ENCODE measurements around the gene ELOF1. TPM values are rescaled to one million over a fixed set of nuclear protein-coding genes. Genes with fewer than 3 reads are reported as not detected.

ELOF1 gene
- total RNA-seq, 2 experiments from 2014 or later, result 41.3 to 45.7 TPM

DNA sequence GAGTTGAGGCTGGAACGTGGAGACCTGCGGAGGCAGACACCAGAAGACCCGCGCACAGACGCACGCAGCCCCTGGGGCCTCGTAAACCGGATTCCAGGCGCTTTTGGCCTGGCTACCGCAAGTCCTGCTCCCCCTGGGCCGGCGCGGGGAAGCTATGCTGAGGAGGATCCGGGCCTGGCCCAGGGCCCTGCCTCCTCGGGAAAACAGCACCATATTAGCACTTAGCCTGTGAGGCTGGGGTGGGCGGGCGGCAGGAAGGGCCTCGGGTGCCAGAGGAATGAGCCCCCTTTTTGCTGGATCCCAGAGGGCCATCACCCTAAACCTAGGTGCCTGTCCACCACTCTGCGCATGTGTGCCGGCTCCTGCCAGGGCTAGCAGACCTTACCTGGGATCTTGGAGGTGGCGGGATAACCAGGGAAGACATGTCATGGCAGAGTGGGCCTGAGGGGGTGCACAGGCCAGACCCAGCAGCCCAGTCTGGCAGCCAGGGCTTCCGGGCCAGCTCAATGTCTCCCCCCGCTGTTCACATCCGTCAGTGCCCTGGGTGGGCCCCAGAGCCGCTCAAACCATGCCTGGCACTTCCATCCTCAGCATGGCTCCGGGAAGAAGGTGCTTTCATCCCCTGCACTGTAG lies 7.3 kb downstream of the ELOF1 start:
- Mint-ChIP-seq H3K36me3 (ENCODE audit: low read depth) (peaks cover 15% of the 10 kb centered on the region), H3K4me3 (no peak overlapping the region), H3K4me1 (ENCODE audit: low read depth) (peaks cover 18% of the 10 kb centered on the region), H3K9me3 (no peaks in the 10 kb centered on the region), H3K27me3 (no peaks in the 10 kb centered on the region), H3K27ac (no peak overlapping the region)
- ChIA-PET POLR2A (interaction anchor here (0.7 kb wide), 1 partner anchor 268 kb away, joined by 4 read pairs; no protein-coding TSS in a partner anchor), CTCF (interaction anchor here (1.5 kb wide), 1 partner anchor 16 kb away, joined by 7 read pairs; no protein-coding TSS in a partner anchor)
- ATAC-seq (peak; percentile 72), DNase-seq (peak; percentile 39)
- TF ChIP-seq, protein P1, sequence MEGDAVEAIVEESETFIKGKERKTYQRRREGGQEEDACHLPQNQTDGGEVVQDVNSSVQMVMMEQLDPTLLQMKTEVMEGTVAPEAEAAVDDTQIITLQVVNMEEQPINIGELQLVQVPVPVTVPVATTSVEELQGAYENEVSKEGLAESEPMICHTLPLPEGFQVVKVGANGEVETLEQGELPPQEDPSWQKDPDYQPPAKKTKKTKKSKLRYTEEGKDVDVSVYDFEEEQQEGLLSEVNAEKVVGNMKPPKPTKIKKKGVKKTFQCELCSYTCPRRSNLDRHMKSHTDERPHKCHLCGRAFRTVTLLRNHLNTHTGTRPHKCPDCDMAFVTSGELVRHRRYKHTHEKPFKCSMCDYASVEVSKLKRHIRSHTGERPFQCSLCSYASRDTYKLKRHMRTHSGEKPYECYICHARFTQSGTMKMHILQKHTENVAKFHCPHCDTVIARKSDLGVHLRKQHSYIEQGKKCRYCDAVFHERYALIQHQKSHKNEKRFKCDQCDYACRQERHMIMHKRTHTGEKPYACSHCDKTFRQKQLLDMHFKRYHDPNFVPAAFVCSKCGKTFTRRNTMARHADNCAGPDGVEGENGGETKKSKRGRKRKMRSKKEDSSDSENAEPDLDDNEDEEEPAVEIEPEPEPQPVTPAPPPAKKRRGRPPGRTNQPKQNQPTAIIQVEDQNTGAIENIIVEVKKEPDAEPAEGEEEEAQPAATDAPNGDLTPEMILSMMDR (IDR thresholded peaks at IDR 0.05), result peak; percentile 38
- intact Hi-C loops (cut with micrococcal nuclease), result no loop called here

DNA sequence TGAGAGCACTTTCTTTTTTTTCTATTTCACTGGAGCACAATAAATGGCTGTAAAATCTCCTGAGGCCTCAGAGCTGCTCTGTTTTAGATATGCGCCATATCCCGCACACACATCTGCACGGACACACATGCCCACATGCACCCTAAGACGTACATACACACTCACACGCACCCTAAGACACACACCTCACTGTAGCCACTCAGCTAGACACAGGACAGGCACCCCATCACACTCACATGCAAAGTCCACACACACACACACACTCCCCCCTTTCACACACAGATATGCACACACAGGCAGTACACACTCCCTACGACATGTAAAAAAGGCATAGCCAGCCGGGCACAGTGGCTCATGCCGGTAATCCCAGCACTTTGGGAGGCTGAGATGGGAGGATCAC lies 8.8 kb downstream of the ELOF1 start:
- POLR2A ChIA-PET, result interaction anchor here (2.0 kb wide), 1 partner anchor 30 kb away, joined by 5 read pairs; no protein-coding TSS in a partner anchor
- H3K4me1 Mint-ChIP-seq (ENCODE audit: low read depth), result peaks cover 12% of the 10 kb centered on the region
- no peaks in the 10 kb centered on the region for H3K9me3 Mint-ChIP-seq
- DNase-seq, result no peak
- no peak for ATAC-seq
- no peaks in the 10 kb centered on the region for H3K27me3 Mint-ChIP-seq
- intact Hi-C loops (cut with micrococcal nuclease), result no loop called here
- CTCF ChIA-PET, result no interaction called here
- H3K27ac Mint-ChIP-seq, result no peak overlapping the region
- TF ChIP-seq, protein P1 (IDR thresholded peaks at IDR 0.05), result no peak
- peaks cover 10% of the 10 kb centered on the region for H3K36me3 Mint-ChIP-seq (ENCODE audit: low read depth)
- H3K4me3 Mint-ChIP-seq, result no peak overlapping the region

DNA sequence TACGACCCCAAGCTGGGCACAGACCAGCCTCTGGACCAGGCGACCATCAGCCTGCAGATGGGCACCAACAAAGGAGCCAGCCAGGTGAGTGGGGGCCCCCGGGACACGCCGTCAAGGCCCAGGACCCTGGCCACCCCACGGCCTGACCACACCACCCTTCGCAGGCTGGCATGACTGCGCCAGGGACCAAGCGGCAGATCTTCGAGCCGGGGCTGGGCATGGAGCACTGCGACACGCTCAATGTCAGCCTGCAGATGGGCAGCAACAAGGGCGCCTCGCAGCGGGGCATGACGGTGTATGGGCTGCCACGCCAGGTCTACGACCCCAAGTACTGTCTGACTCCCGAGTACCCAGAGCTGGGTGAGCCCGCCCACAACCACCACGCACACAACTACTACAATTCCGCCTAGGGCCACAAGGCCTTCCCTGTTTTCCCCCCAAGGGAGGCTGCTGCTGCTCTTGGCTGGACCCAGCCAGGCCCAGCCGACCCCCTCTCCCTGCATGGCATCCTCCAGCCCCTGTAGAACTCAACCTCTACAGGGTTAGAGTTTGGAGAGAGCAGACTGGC lies 9.6 kb downstream of the ELOF1 start:
- Mint-ChIP-seq H3K27me3 (no peaks in the 10 kb centered on the region), H3K4me1 (ENCODE audit: low read depth) (peaks cover 11% of the 10 kb centered on the region), H3K4me3 (no peak overlapping the region), H3K27ac (no peak overlapping the region), H3K36me3 (ENCODE audit: low read depth) (peaks cover 8% of the 10 kb centered on the region), H3K9me3 (no peaks in the 10 kb centered on the region)
- intact Hi-C loops (cut with micrococcal nuclease), result no loop called here
- CTCF ChIA-PET, result interaction anchor here (1.2 kb wide), 1 partner anchor 13 kb away, joined by 3 read pairs; no protein-coding TSS in a partner anchor
- POLR2A ChIA-PET, result interaction anchor here (2.0 kb wide), 1 partner anchor 31 kb away, joined by 5 read pairs; no protein-coding TSS in a partner anchor
- no peak for ATAC-seq
- DNase-seq, result no peak
- TF ChIP-seq, protein P1 (IDR thresholded peaks at IDR 0.05), result no peak

DNA sequence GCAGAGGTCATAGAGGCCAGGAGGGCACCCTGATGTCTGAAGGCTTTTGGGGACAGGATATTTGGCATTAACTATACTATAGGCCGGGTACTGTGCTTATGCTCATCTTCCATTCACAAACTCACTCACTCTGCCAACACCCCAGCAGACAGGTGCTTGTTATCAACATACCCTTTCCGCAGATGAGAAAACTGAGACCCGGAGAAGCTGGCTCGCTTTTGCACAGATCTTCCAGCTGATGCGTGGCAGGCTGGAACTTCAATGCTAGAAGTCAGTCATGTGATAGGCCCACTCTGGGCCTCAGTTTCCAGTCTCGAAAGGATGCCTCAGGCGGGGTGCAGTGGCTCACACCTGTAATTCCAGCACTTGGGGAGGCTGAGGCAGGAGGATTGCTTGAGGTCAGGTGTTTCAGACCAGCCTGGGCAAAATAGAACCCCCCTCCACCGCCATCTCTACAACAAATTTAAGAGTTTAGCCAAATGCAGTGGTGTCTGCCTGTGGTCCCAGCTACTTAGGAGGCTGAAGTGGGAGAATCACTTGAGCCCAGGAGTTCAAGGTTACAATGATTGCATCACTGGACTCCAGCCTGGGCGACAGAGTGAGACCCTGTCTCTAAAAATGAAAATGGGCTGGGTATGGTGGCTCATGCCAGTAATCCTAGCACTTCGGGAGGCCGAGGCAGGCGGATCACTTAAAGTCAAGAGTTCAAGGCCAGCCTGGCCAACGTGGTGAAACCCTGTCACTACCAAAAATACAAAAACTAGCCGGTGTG lies 10.9 kb downstream of the ELOF1 start:
- CTCF ChIA-PET, result interaction anchor here (1.2 kb wide), 1 partner anchor 12 kb away, joined by 3 read pairs; no protein-coding TSS in a partner anchor
- ATAC-seq, result no peak
- POLR2A ChIA-PET, result no interaction called here
- DNase-seq, result no peak
- no peaks in the 10 kb centered on the region for H3K27me3 Mint-ChIP-seq
- intact Hi-C loops (cut with micrococcal nuclease), result no loop called here
- H3K36me3 Mint-ChIP-seq (ENCODE audit: low read depth), result no peaks in the 10 kb centered on the region
- TF ChIP-seq, protein P1 (IDR thresholded peaks at IDR 0.05), result no peak
- peaks cover 2% of the 10 kb centered on the region for H3K4me1 Mint-ChIP-seq (ENCODE audit: low read depth)
- no peaks in the 10 kb centered on the region for H3K9me3 Mint-ChIP-seq
- H3K27ac Mint-ChIP-seq, result no peak overlapping the region
- H3K4me3 Mint-ChIP-seq, result no peak overlapping the region
